ENCODE results near the gene HIRA.

Gene HIRA

DNA sequence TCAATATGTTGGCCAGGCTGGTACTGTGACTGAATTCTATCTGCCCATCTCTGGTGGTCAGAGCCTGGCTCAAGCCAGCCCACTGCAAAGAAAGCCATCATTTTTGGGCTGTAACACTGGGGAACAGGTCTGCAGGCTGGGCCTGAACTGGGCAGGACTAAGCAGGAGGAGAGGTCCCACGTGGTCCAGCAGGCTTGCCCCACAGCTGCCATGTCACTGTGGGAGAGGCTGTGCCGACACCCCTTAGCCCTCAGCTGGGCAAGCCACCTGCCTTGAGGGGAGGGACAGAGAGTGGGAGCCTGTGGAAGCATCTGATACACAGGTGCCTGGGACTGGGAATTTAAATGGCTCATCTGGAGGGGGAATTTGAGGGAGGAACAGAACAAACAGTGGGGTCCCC, 73.3 kb downstream of the HIRA start:
- 95 to 96% methylated on average over 2 of the region's 2 CpGs for WGBS, 2 experiments
- Histone ChIP-seq H3K9me3 (ENCODE audit: control insufficient read depth, low read length) (no peaks in the 10 kb centered on the region), H3K4me3 (ENCODE audit: insufficient read depth, low read depth, low read length) (no peak overlapping the region), H3K27me3 (ENCODE audit: control insufficient read depth, insufficient read depth, low read length, poor library complexity, severe bottlenecking) (no peaks in the 10 kb centered on the region), H3K27ac (ENCODE audit: insufficient read depth, low read depth, low read length, poor library complexity, severe bottlenecking) (no peak overlapping the region), H3K36me3 (ENCODE audit: control insufficient read depth, insufficient read depth, low read length) (peaks cover 33% of the 10 kb centered on the region), H3K4me1 (ENCODE audit: control insufficient read depth, insufficient read depth, low read length) (no peaks in the 10 kb centered on the region)

DNA sequence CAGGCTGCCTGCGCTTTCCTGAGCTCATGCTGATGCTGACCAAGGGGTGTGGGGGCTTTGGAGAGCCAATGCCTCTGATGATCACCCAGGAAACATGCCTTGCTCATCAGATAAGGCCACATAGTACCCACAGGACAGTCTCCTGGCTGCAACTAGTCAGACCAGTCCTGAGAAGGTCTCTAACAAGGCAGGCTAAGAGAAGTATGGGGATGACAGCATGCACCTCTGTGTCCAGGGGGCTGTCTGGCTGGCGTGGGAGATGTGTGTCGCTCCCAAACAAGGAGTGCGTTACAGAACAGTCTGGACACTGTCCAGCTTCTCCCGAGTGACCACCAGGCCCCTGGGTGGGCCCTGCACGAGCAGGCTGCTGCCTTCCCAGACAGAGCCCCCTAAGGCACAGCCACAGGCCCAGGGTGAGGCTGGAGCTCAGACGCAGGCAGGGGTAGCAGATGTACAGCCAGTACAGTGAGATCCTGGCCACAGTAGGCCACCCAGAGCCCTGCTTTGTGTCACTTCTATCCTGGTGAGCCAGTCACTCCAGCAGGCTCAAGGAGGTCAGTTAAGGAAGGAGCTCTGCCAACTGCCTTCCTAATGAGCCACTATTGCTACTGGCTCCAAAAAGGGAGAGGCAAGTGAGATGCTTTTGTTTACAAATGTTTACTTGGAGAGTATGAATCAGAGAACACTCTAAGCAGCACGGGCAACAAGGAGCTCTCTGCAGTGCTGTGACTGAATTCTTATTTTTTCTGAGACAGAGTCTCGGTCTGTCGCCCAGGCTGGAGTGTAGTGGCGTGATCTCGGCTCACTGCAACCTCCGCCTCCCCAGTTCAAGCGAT, 74.0 kb downstream of the HIRA start:
- H3K36me3 ChIP-seq (ENCODE audit: control insufficient read depth, insufficient read depth, low read length), result peaks cover 33% of the 10 kb centered on the region
- H3K27ac ChIP-seq (ENCODE audit: insufficient read depth, low read depth, low read length, poor library complexity, severe bottlenecking), result no peak overlapping the region
- 96% methylated on average over 14 of the region's 14 CpGs for WGBS, 2 experiments

DNA sequence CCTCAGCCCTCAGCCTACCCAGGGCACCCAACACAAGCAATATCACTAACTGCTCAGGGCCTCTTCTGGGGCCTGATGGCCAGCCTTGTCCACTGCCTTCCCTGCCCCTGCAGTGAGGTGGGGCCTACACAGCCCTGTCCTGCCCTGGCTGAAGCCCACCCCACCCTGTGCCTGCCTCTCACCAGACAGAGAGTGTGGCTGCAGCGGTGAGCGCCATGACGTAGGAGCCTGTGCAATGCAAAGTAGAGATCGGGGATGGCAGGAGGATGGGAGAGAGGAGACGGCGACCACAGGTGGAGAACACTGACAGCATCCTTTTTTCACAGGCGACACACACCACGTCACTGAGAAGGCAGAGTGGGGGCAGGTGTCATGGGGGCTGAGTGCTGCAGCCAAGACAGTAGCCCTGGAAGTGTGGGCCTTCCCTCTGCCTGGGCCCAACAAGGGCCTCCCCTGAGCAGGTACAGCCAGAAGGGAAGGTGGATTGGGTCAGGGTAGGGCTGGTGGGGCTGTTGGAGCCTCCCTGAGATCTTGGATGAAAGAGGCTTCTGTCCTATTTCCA, 74.7 kb downstream of the HIRA start:
- WGBS, 2 experiments, result 95 to 98% methylated on average over 8 of the region's 8 CpGs
- Histone ChIP-seq H3K27me3 (ENCODE audit: control insufficient read depth, insufficient read depth, low read length, poor library complexity, severe bottlenecking) (no peaks in the 10 kb centered on the region), H3K36me3 (ENCODE audit: control insufficient read depth, insufficient read depth, low read length) (peaks cover 34% of the 10 kb centered on the region), H3K9me3 (ENCODE audit: control insufficient read depth, low read length) (no peaks in the 10 kb centered on the region), H3K4me3 (ENCODE audit: insufficient read depth, low read depth, low read length) (no peak overlapping the region), H3K27ac (ENCODE audit: insufficient read depth, low read depth, low read length, poor library complexity, severe bottlenecking) (no peak overlapping the region), H3K4me1 (ENCODE audit: control insufficient read depth, insufficient read depth, low read length) (no peaks in the 10 kb centered on the region)

More for the DNA sequence above, 74.0 kb downstream of the HIRA start:
- Histone ChIP-seq H3K4me1 (ENCODE audit: control insufficient read depth, insufficient read depth, low read length) (no peaks in the 10 kb centered on the region), H3K27me3 (ENCODE audit: control insufficient read depth, insufficient read depth, low read length, poor library complexity, severe bottlenecking) (no peaks in the 10 kb centered on the region), H3K4me3 (ENCODE audit: insufficient read depth, low read depth, low read length) (no peak overlapping the region), H3K9me3 (ENCODE audit: control insufficient read depth, low read length) (no peaks in the 10 kb centered on the region)

DNA sequence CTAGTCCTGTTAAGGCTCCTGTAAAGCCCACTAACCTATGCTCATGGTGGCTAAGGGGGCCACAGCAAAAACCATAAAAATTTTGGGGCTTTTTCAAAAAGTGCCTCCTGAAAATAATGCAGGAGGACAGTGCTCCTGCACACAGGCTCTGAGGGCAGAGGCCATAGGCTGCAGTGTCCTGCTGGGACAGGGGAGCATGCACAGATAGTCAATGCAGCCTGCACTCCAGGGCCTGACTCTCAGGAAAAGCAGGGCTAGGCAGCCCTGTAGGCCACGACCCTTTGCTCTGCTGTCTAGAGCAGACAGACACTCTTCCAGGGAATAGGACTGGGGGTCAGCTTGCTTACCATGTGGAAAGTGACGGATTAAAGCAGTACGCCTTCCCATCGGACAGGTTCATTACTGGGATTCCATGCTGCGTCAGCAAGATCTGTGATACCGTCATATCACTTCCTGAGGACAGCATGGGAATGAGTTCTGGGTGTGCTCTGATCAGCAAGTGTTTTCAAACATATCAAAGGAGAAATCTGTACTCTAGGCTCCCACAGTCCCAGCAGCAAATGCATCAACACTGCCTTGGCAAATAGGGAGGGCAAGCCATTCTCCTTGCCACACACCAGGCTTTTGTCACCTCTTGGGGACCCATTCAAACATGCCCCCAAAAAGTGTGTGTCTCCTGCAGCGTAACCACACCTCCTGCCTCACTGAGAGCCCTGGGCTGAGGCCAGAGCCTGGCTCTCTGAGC, 75.9 kb downstream of the HIRA start:
- WGBS, 2 experiments, result 96% methylated on average over 7 of the region's 7 CpGs
- peaks cover 36% of the 10 kb centered on the region for H3K36me3 ChIP-seq (ENCODE audit: control insufficient read depth, insufficient read depth, low read length)

DNA sequence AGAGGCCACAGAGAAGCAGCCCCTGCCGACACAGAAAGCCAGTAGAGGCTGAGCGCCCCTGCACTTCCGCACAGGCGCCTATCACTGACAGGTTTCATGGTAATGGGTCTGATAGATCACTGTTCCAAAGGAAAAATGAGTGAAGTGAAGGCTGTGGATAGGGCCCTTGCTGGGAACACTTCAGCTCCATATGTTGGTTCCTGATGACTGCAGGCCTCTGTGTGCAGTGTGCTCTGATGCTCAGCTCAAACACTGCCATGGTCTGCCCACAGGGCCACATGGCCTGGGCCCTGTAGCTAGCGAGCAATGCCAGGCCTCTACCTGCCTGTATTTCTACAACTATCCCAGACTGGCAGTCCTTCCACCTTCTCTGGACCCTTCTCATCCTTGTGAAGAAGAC, 77.3 kb downstream of the HIRA start:
- Histone ChIP-seq H3K9me3 (ENCODE audit: control insufficient read depth, low read length) (no peaks in the 10 kb centered on the region), H3K4me3 (ENCODE audit: insufficient read depth, low read depth, low read length) (no peak overlapping the region), H3K27ac (ENCODE audit: insufficient read depth, low read depth, low read length, poor library complexity, severe bottlenecking) (no peak overlapping the region), H3K4me1 (ENCODE audit: control insufficient read depth, insufficient read depth, low read length) (no peaks in the 10 kb centered on the region), H3K27me3 (ENCODE audit: control insufficient read depth, insufficient read depth, low read length, poor library complexity, severe bottlenecking) (no peaks in the 10 kb centered on the region), H3K36me3 (ENCODE audit: control insufficient read depth, insufficient read depth, low read length) (peaks cover 36% of the 10 kb centered on the region)
- WGBS, 2 experiments, result 94 to 97% methylated on average over 5 of the region's 5 CpGs

More for the DNA sequence above, 75.9 kb downstream of the HIRA start:
- no peak overlapping the region for H3K4me3 ChIP-seq (ENCODE audit: insufficient read depth, low read depth, low read length)
- H3K27me3 ChIP-seq (ENCODE audit: control insufficient read depth, insufficient read depth, low read length, poor library complexity, severe bottlenecking), result no peaks in the 10 kb centered on the region
- no peaks in the 10 kb centered on the region for H3K4me1 ChIP-seq (ENCODE audit: control insufficient read depth, insufficient read depth, low read length)
- H3K27ac ChIP-seq (ENCODE audit: insufficient read depth, low read depth, low read length, poor library complexity, severe bottlenecking), result no peak overlapping the region
- H3K9me3 ChIP-seq (ENCODE audit: control insufficient read depth, low read length), result no peaks in the 10 kb centered on the region

DNA sequence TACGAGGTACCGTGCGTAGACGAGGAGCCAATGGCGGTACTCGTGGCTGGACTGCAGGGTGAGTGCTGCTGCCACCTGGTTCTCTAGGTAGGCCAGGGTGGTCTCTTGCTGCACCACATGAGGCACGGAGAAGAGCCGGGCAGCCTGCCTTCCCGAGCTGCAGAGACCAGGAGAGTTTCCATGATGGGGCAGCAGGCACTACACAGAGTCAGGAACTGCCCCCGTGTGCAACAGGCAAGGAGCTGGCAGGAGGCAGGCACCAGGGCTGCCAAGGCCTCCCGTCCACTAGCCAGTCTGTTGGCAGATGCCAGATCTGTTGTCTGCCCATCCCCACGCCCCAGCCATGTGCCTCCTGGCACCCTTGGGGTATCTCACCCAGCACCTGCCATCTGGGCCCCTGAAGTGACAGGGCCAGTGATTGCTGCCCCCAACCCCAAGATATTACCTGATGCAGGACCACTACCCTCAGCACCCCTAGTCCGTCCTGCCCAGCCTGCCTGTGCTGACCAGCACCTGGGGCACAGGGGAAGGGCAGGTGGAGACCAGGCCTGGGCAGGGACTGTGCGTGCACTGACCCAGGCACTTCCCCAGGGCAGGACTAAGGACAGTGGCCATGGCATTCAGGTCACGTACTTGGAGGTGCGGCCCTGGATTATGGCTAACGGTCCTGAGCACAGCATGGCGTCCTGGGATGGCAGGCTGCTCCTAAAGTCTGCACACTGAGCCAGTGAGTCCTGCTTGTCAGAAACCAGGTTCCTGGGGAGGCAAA, 78.0 kb downstream of the HIRA start:
- WGBS, 2 experiments, result 95 to 97% methylated on average over 18 of the region's 18 CpGs
- Histone ChIP-seq H3K4me1 (ENCODE audit: control insufficient read depth, insufficient read depth, low read length) (no peaks in the 10 kb centered on the region), H3K4me3 (ENCODE audit: insufficient read depth, low read depth, low read length) (no peak overlapping the region), H3K36me3 (ENCODE audit: control insufficient read depth, insufficient read depth, low read length) (peaks cover 32% of the 10 kb centered on the region), H3K9me3 (ENCODE audit: control insufficient read depth, low read length) (no peaks in the 10 kb centered on the region), H3K27ac (ENCODE audit: insufficient read depth, low read depth, low read length, poor library complexity, severe bottlenecking) (no peak overlapping the region), H3K27me3 (ENCODE audit: control insufficient read depth, insufficient read depth, low read length, poor library complexity, severe bottlenecking) (no peaks in the 10 kb centered on the region)

DNA sequence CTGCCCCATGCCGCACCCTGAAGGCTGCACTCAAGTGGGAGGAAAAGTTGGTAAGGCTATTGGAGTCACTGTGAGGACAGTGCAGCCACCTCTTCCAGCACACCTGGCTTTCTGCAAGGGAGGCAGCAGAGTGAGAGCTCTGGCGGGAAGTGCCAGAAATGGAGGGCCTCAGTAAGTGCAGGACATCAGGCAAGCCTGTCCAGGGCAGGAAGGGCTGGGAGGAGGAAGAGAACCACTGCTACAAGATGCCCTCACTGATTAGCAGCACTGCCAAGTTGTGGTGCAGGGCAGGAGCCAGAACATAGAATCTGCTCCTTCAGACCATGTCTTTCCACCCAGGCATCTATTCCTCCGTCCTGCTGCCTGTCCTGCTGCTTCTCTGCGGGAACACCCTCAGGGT, 78.8 kb downstream of the HIRA start:
- Histone ChIP-seq H3K4me1 (ENCODE audit: control insufficient read depth, insufficient read depth, low read length) (no peaks in the 10 kb centered on the region), H3K9me3 (ENCODE audit: control insufficient read depth, low read length) (no peaks in the 10 kb centered on the region), H3K4me3 (ENCODE audit: insufficient read depth, low read depth, low read length) (no peak overlapping the region), H3K27ac (ENCODE audit: insufficient read depth, low read depth, low read length, poor library complexity, severe bottlenecking) (no peak overlapping the region), H3K36me3 (ENCODE audit: control insufficient read depth, insufficient read depth, low read length) (peaks cover 28% of the 10 kb centered on the region), H3K27me3 (ENCODE audit: control insufficient read depth, insufficient read depth, low read length, poor library complexity, severe bottlenecking) (no peaks in the 10 kb centered on the region)
- WGBS, 2 experiments, result 91 to 95% methylated on average over 4 of the region's 4 CpGs

DNA sequence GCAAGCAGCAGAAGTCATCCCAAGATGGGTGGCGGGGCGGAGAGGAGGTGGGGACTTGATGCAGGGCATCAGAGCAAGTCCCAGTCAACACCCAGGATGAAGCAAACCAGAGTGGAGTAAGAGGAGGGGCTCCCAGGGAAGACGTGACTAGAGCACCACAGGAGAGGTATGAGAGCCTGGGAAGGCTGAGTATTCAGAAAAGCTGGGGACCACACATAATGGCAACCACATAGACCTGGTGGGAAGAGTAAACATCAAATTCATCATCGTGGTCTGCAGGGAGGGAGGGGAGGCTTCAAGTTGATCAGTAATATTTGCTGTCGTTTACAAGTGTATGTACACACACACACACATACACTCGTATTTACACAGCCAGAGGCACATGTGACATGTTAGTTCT, 79.3 kb downstream of the HIRA start:
- WGBS, 2 experiments, result 92 to 95% methylated on average over 6 of the region's 6 CpGs
- no peak overlapping the region for H3K4me3 ChIP-seq (ENCODE audit: insufficient read depth, low read depth, low read length)
- H3K9me3 ChIP-seq (ENCODE audit: control insufficient read depth, low read length), result no peaks in the 10 kb centered on the region
- H3K4me1 ChIP-seq (ENCODE audit: control insufficient read depth, insufficient read depth, low read length), result no peaks in the 10 kb centered on the region
- H3K27me3 ChIP-seq (ENCODE audit: control insufficient read depth, insufficient read depth, low read length, poor library complexity, severe bottlenecking), result no peaks in the 10 kb centered on the region
- H3K36me3 ChIP-seq (ENCODE audit: control insufficient read depth, insufficient read depth, low read length), result peaks cover 28% of the 10 kb centered on the region
- no peak overlapping the region for H3K27ac ChIP-seq (ENCODE audit: insufficient read depth, low read depth, low read length, poor library complexity, severe bottlenecking)

DNA sequence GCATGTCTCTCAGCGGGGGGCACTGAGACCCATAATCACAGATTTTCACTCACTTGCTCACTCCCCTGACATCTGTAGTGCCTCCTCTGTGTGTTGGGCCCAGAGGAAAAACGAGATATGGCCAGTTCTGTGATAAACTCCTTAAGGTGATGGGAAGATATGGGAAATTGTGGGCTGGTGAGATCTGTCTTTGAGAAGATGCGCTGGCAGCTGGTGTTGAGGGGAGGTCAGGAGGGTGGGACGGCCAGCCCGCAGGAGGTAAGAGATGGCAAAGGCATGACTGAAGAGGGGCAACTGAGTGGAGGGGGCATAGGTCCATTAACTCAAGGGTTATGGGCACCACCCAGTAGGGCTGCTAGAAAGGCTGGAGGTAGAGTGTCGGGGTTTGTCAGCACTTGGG, 79.9 kb downstream of the HIRA start:
- Histone ChIP-seq H3K27ac (ENCODE audit: insufficient read depth, low read depth, low read length, poor library complexity, severe bottlenecking) (no peak overlapping the region), H3K4me1 (ENCODE audit: control insufficient read depth, insufficient read depth, low read length) (no peaks in the 10 kb centered on the region), H3K9me3 (ENCODE audit: control insufficient read depth, low read length) (no peaks in the 10 kb centered on the region), H3K4me3 (ENCODE audit: insufficient read depth, low read depth, low read length) (no peak overlapping the region), H3K27me3 (ENCODE audit: control insufficient read depth, insufficient read depth, low read length, poor library complexity, severe bottlenecking) (no peaks in the 10 kb centered on the region), H3K36me3 (ENCODE audit: control insufficient read depth, insufficient read depth, low read length) (peaks cover 33% of the 10 kb centered on the region)
- 93 to 95% methylated on average over 6 of the region's 6 CpGs for WGBS, 2 experiments

DNA sequence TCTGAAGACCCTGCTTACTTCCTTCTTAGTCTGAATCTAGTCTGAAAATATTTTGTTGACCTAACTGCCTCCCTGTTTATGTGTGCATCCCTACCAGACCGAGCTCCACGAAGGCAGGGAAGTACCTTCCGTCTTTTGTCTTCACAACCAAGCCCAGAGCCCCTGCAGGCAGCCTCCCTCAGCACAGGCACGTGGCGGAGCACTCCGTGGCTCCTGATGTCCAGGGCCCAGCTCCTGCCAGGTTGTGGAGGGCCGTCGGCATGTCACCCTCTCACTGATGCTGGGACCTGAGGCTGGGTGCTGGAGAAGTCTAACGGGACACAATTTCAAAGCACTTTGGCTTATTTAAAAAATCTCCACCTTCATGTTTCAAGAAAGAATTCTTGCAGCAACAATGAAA, 80.6 kb downstream of the HIRA start:
- 92 to 97% methylated on average over 9 of the region's 9 CpGs for WGBS, 2 experiments
- no peaks in the 10 kb centered on the region for H3K27me3 ChIP-seq (ENCODE audit: control insufficient read depth, insufficient read depth, low read length, poor library complexity, severe bottlenecking)
- no peaks in the 10 kb centered on the region for H3K4me1 ChIP-seq (ENCODE audit: control insufficient read depth, insufficient read depth, low read length)
- no peak overlapping the region for H3K27ac ChIP-seq (ENCODE audit: insufficient read depth, low read depth, low read length, poor library complexity, severe bottlenecking)
- H3K9me3 ChIP-seq (ENCODE audit: control insufficient read depth, low read length), result no peaks in the 10 kb centered on the region
- H3K36me3 ChIP-seq (ENCODE audit: control insufficient read depth, insufficient read depth, low read length), result peaks cover 32% of the 10 kb centered on the region
- H3K4me3 ChIP-seq (ENCODE audit: insufficient read depth, low read depth, low read length), result no peak overlapping the region

Measured in ectodermal cell (in vitro differentiated cells).